SK-N-SH treated with all-trans-retinoic acid at 6 μM for 48 hours (cell line): ENCODE measurements around the gene DMD.

Source experiments
- ARNTL ChIP-seq: fragments of 450-650 bp; formaldehyde crosslinking; IDR thresholded peaks from 2 replicates; pipeline ENCODE4 v1.5.0; 2020; ENCODE audit warnings: low read depth, mild to moderate bottlenecking, moderate library complexity, borderline replicate concordance
- CREB5 ChIP-seq: fragments of 250-450 bp; sonication (Bioruptor Pico); IDR thresholded peaks from 2 replicates; pipeline ENCODE4 v1.5.1; 2020; ENCODE audit warnings: low read depth, mild to moderate bottlenecking, moderate library complexity
- CSDC2 ChIP-seq: fragments of 250-450 bp; sonication (Bioruptor Pico); IDR thresholded peaks from 2 replicates; pipeline ENCODE4 v1.5.0; 2020; ENCODE audit warnings: mild to moderate bottlenecking, moderate library complexity
- ISL1 ChIP-seq: fragments of 250-450 bp; sonication (Bioruptor Pico); IDR thresholded peaks from 2 replicates; pipeline ENCODE4 v2.1.2; 2022; ENCODE audit warnings: mild to moderate bottlenecking, moderate library complexity
- OSR1 ChIP-seq: fragments of 250-450 bp; sonication (Bioruptor Pico); IDR thresholded peaks from 2 replicates; pipeline ENCODE4 v1.8.0; 2022; ENCODE audit warnings: moderate library complexity, mild to moderate bottlenecking, inconsistent platforms
- POU6F1 ChIP-seq: fragments of 250-450 bp; sonication (Bioruptor Pico); IDR thresholded peaks from 2 replicates; pipeline ENCODE4 v1.8.0; 2021; ENCODE audit warnings: low read depth, mild to moderate bottlenecking, moderate library complexity, borderline replicate concordance
- RARB ChIP-seq: fragments of 250-450 bp; sonication (Bioruptor Pico); IDR thresholded peaks from 2 replicates; pipeline ENCODE4 v1.8.0; 2021; ENCODE audit warnings: mild to moderate bottlenecking, moderate library complexity
- SNAI2 ChIP-seq: fragments of 250-450 bp; sonication (Bioruptor Pico); IDR thresholded peaks from 2 replicates; pipeline ENCODE4 v1.5.0; 2020; ENCODE audit warnings: mild to moderate bottlenecking, moderate library complexity
- TCF4 ChIP-seq: fragments of 250-450 bp; sonication (Bioruptor Pico); IDR thresholded peaks from 2 replicates; pipeline ENCODE4 v1.8.0; 2021; ENCODE audit warnings: mild to moderate bottlenecking, moderate library complexity, borderline replicate concordance
- TOX ChIP-seq: fragments of 250-450 bp; sonication (Bioruptor Pico); IDR thresholded peaks from 2 replicates; pipeline ENCODE4 v1.8.0; 2021; ENCODE audit warnings: mild to moderate bottlenecking, moderate library complexity, borderline replicate concordance
- TSHZ2 ChIP-seq: fragments of 250-450 bp; sonication (Bioruptor Pico); IDR thresholded peaks from 2 replicates; pipeline ENCODE4 v1.5.0; 2020; ENCODE audit warnings: mild to moderate bottlenecking, moderate library complexity
- ZC3H10 ChIP-seq: fragments of 250-450 bp; sonication (Bioruptor Pico); IDR thresholded peaks from 2 replicates; pipeline ENCODE4 v1.5.1; 2021; ENCODE audit warnings: mild to moderate bottlenecking, moderate library complexity
- ZFP30 ChIP-seq: fragments of 450-650 bp; formaldehyde crosslinking; IDR thresholded peaks from 2 replicates; pipeline ENCODE4 v1.5.0; 2022; ENCODE audit warnings: mild to moderate bottlenecking, moderate library complexity
- TF ChIP-seq, protein P1 (sequence below): fragments of 250-450 bp; sonication (Bioruptor Pico); IDR thresholded peaks from 2 replicates; pipeline ENCODE4 v1.8.0; 2020; ENCODE audit warnings: mild to moderate bottlenecking, moderate library complexity, borderline replicate concordance

GRCh38 chrX:32825009-32825408 is 386.3 kb downstream of the DMD start:
- TF ChIP-seq POU6F1 (CRISPR knock-in tag), result no peak
- no peak for TF ChIP-seq TCF4
- TF ChIP-seq RARB (CRISPR knock-in tag), result no peak
- no peak for TF ChIP-seq ZFP30 (CRISPR knock-in tag)
- TF ChIP-seq TOX (CRISPR knock-in tag), result no peak
- no peak for TF ChIP-seq OSR1 (CRISPR knock-in tag)
- no peak for TF ChIP-seq ZC3H10 (CRISPR knock-in tag)
- TF ChIP-seq SNAI2, result no peak
- no peak for TF ChIP-seq TSHZ2
- TF ChIP-seq CREB5, result no peak
- TF ChIP-seq, protein P1, sequence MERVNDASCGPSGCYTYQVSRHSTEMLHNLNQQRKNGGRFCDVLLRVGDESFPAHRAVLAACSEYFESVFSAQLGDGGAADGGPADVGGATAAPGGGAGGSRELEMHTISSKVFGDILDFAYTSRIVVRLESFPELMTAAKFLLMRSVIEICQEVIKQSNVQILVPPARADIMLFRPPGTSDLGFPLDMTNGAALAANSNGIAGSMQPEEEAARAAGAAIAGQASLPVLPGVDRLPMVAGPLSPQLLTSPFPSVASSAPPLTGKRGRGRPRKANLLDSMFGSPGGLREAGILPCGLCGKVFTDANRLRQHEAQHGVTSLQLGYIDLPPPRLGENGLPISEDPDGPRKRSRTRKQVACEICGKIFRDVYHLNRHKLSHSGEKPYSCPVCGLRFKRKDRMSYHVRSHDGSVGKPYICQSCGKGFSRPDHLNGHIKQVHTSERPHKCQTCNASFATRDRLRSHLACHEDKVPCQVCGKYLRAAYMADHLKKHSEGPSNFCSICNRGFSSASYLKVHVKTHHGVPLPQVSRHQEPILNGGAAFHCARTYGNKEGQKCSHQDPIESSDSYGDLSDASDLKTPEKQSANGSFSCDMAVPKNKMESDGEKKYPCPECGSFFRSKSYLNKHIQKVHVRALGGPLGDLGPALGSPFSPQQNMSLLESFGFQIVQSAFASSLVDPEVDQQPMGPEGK (CRISPR knock-in tag), result no peak
- no peak for TF ChIP-seq ISL1
- no peak for TF ChIP-seq ARNTL
- TF ChIP-seq CSDC2 (CRISPR knock-in tag), result no peak
